HG03575 (cell line): ENCODE data around the gene SIDT2.

Source experiments
- ATAC-seq: cut with Tn5 transposase; IDR thresholded peaks from one replicate; pipeline ENCODE4 v1.9.1; 2021; ENCODE audit not compliant: unreplicated experiment, insufficient number of reproducible peaks, low FRiP score; ENCODE audit errors: extremely low read depth

Gene SIDT2

DNA sequence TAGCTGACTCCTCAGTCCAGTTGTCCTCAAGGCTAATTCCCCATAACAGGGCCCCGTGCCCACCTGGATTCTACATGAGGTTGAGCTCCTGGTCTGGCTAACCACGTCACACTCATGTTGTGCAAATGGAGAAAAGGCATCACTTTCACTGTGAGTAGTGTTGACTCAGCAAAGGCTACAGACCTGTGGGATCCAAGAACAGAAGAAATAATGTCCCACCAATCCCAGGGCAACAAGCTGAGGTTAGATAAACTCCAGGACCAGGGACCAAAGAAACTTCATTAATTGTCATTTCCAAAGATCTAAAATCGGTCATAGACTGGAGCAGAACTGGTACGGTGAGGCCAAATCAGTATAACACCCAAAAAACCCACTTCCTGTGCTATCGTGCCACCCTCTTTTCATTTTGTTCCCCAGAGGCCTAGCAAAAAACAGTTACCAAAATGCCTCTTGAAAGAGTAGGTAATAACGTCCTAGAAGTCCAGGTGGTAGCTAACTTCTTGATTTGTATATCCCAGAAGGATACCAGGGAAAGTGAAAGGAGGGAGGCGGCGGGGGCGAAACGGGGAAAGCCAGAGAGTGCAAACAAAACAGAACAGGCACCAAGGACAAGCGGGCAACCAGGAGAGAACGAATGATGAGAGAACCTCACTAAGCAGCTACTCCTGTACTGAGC, 51.9 kb downstream of the SIDT2 start:
- ATAC-seq, result no peak

GRCh38 chr11:117230999-117231841, 52.7 kb downstream of the SIDT2 start:
- ATAC-seq, result no peak

- no peak for ATAC-seq
Measured at GRCh38 chr11:117231842-117232091, 53.2 kb downstream of the SIDT2 start, which contains the start of gene PCSK7. Gene PCSK7, minus strand, starts transcription at chr11:117232073. Its CDS starts 2,229 bp downstream, at chr11:117229844.

GRCh38 chr11:117232092-117232878, 53.7 kb downstream of the SIDT2 start, which contains the start of gene RNF214:
Gene RNF214, plus strand, starts transcription at chr11:117232671. Its CDS starts 1,602 bp downstream, at chr11:117234273.
- ATAC-seq, result no peak

DNA sequence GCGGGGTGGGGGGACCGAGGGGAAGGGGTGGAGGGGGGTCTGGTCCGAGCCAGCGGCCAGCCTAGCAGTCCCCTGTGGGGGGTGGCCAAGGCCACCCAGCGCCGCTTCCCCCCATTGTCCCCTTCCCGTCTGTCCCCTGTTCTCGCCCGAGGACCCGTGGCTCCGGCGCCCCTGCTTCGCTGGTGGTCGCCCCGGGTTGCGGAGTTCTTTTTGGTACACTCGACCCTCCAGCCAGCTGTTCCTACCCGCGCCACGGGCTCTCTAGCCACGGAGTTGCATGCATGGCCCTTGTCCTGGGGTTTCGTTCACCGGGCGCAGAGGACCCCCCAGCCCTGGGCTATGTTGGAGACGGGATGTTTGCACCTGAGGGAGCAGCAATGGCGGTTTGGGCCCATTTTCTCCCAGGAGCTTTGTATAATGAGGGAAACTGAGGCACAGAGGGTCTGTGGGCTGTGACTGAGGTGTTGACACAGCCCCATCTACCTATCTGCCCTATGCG, 54.4 kb downstream of the SIDT2 start:
- ATAC-seq, result no peak

- no peak for ATAC-seq
Measured at GRCh38 chr11:117238221-117238620, 59.7 kb downstream of the SIDT2 start.

DNA sequence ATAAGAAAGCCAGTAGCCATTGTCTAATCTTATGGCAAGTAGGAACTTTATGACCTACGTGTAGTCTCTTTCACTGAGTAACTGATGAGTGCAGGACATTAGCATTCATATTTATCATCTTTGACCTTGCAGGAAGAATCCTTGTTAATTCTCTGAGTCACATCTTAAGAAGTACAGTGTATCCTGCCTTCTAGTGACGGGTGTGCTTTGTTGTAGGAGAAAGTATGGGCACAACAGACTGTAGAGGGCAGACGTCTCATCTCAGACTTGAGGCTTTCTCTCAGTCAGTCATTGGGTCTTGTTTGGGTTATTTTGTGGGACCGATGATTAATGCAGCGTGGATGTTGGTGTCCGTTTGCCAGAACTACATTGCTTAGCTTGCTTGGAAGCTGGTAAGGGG, 60.8 kb downstream of the SIDT2 start:
- no peak for ATAC-seq
